Measurements from ENCODE around the gene TFRC.
"Not testable (repeated sequence)": the region's sequence is repeated elsewhere in the genome, so short reads cannot be mapped to it uniquely, and the experiment has no call there.

Gene TFRC

GRCh38 chr3:196063049-196063448 lies 18.8 kb downstream of the TFRC start:
- CTCF ChIA-PET: interaction anchor here (6.1 kb wide), 1 partner anchor 10 kb away, joined by 85 read pairs; no protein-coding TSS in a partner anchor
- H3K4me3 ChIP-seq (ENCODE audit: low read depth, low read length): no peak overlapping the region
- peak; percentile 45 for DNase-seq (ENCODE audit: low read depth, low spot score)
- POLR2A ChIA-PET: no interaction called here
- TF ChIP-seq, protein P1, sequence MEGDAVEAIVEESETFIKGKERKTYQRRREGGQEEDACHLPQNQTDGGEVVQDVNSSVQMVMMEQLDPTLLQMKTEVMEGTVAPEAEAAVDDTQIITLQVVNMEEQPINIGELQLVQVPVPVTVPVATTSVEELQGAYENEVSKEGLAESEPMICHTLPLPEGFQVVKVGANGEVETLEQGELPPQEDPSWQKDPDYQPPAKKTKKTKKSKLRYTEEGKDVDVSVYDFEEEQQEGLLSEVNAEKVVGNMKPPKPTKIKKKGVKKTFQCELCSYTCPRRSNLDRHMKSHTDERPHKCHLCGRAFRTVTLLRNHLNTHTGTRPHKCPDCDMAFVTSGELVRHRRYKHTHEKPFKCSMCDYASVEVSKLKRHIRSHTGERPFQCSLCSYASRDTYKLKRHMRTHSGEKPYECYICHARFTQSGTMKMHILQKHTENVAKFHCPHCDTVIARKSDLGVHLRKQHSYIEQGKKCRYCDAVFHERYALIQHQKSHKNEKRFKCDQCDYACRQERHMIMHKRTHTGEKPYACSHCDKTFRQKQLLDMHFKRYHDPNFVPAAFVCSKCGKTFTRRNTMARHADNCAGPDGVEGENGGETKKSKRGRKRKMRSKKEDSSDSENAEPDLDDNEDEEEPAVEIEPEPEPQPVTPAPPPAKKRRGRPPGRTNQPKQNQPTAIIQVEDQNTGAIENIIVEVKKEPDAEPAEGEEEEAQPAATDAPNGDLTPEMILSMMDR (IDR thresholded peaks at IDR 0.05; ENCODE audit: insufficient read depth, low read length, missing control alignments): no peak

DNA sequence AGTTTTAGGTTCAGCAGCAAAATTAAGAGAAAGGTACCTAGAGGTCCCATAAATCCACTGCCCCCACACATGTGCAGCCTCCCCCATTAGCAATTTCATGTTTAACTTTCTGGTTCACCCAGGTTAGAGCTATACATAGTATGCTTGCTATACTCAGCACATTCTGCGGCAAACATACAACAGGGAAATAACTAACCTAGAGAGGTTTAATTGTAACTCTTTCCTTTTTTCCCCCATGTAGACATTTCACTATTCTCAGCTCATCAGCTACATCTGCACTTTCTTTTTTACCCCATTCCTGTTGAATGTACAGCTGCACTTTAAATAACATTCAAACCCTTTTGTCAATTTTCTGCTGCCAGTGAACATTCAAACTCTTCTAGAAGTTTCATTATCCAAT lies 21.1 kb downstream of the TFRC start:
- ChIA-PET CTCF (interaction anchor here (6.1 kb wide), 1 partner anchor 12 kb away, joined by 85 read pairs; no protein-coding TSS in a partner anchor), POLR2A (no interaction called here)
- no peak for DNase-seq (ENCODE audit: low read depth, low spot score)
- TF ChIP-seq, protein P1 (IDR thresholded peaks at IDR 0.05; ENCODE audit: insufficient read depth, low read length, missing control alignments): no peak
- H3K4me3 ChIP-seq (ENCODE audit: low read depth, low read length): no peak overlapping the region

DNA sequence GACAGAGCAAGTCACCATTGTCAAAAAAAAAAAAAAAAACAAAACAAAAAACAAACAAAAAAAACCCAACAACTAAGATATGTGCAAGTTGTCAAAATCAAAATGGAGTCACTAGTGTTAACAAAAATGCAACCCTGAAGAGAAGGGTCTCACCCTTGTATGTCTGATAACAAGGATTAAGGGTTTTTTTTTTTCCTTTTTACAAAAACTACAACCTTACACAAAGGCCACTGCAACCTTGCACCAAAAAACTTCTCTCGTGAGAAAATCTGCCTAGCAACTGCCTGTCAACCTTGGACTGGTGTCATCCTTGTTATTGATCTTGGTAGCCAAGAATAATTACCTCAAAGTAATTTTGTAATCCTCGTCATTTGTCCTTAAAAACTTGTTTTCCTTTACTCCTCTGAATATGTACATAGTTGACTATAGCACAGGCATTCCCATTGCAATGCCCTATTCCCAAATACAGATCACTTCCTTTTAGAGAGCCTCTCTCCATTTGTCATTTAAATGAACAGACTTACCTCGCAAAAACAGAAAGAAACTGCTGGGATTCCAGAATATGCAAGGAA lies 24.0 kb downstream of the TFRC start:
- no peak for DNase-seq (ENCODE audit: low read depth, low spot score)
- ChIA-PET CTCF (interaction anchor here (1.2 to 1.7 kb wide), 2 partner anchors 15 kb away, joined by 3 to 7 read pairs; no protein-coding TSS in a partner anchor), POLR2A (no interaction called here)
- TF ChIP-seq, protein P1 (IDR thresholded peaks at IDR 0.05; ENCODE audit: insufficient read depth, low read length, missing control alignments): no peak
- no peak overlapping the region for H3K4me3 ChIP-seq (ENCODE audit: low read depth, low read length)

GRCh38 chr3:196056371-196056770 lies 25.5 kb downstream of the TFRC start:
- POLR2A ChIA-PET; H3K4me3 ChIP-seq (ENCODE audit: low read depth, low read length); DNase-seq (ENCODE audit: low read depth, low spot score): not testable (repeated sequence)
- CTCF ChIA-PET: interaction anchor here (1.7 kb wide), 1 partner anchor 17 kb away, joined by 7 read pairs; no protein-coding TSS in a partner anchor

DNA sequence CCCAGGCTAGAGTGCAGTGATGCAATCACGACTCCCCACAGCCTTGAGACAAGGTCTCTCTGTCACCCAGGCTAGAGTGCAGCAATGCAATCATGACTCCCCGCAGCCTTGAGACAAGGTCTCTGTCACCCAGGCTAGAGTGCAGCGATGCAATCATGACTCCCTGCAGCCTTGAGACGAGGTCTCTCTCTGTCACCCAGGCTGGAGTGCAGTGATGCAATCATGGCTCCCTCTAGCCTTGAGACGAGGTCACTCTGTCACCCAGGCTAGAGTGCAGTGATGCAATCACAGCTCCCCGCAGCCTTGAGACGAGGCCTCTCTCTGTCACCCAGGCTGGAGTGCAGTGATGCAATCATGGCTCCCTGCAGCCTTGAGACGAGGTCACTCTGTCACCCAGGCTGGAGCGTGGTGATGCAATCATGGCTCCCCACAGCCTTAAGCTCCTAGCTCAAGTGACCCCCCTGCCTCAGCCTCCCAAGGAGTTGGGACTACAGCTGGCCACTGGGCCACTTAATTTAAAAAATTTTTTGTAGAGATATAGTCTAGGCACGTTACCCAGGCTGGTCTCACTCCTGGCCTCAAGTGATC lies 26.1 kb downstream of the TFRC start:
- DNase-seq (ENCODE audit: low read depth, low spot score): no peak
- TF ChIP-seq, protein P1 (IDR thresholded peaks at IDR 0.05; ENCODE audit: insufficient read depth, low read length, missing control alignments): no peak
- H3K4me3 ChIP-seq (ENCODE audit: low read depth, low read length): no peak overlapping the region
- ChIA-PET CTCF (interaction anchor here (1.7 kb wide), 1 partner anchor 17 kb away, joined by 7 read pairs; no protein-coding TSS in a partner anchor), POLR2A (no interaction called here)

- CTCF ChIA-PET: no interaction called here
- POLR2A ChIA-PET: no interaction called here
- DNase-seq (ENCODE audit: low read depth, low spot score): no peak
- TF ChIP-seq, protein P1 (IDR thresholded peaks at IDR 0.05; ENCODE audit: insufficient read depth, low read length, missing control alignments): no peak
- no peak overlapping the region for H3K4me3 ChIP-seq (ENCODE audit: low read depth, low read length)
These were observed 26.6 kb downstream of the TFRC start for GRCh38 chr3:196055240-196055639.

- no peak overlapping the region for H3K4me3 ChIP-seq (ENCODE audit: low read depth, low read length)
- TF ChIP-seq, protein P1 (IDR thresholded peaks at IDR 0.05; ENCODE audit: insufficient read depth, low read length, missing control alignments): no peak
- POLR2A ChIA-PET: no interaction called here
- CTCF ChIA-PET: no interaction called here
- no peak for DNase-seq (ENCODE audit: low read depth, low spot score)
These were observed 27.2 kb downstream of the TFRC start for GRCh38 chr3:196054661-196055060.

All from AG04449 (cell line).